ENCODE results near the gene DLG1. TPM values are rescaled to one million over a fixed set of nuclear protein-coding genes. Genes with fewer than 3 reads are reported as not detected.

The DLG1 gene
- total RNA-seq, 4 donors from 2014 or later, result 136 to 221 (median 172) TPM

DNA sequence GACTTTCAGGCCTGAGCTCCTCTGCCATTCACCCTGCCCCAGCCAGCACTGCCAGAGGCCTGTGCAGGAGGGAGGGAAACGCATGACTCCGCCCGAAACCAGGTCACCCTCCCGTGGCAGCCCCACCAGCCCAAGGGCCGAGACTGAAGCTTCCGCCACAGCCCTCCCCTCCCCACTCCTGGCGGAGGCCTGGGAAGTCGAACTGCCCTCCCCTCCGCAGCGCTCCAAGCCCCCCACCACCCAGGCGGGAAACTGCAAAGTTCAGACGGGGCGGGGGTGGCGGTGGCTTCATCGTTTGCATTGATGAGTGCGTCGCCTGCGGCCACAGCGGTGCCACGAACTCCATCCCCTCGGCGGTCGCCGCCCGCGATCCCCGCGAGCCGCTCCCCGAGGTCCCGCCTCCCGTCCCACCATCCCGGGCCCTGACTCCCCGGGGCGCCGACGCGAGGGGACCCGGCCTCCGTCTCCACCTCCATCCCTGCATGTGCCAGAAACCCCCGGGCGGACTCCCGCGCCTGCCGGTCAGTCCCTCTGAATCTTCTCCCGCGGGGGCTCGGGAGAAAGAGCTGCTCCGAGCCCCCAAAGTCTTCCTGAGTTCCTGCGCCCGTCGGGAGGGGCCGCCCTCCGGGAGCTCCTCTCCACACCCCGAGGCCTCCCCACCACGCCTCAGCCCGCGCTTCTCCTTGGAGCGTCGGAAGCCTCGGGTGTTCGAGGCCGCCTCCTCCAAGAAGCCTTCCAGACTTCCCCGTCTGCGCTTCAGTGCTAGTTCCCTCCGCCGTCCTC lies 269.5 kb downstream of the DLG1 start:
- Histone ChIP-seq H3K27me3 (no peaks in the 10 kb centered on the region), H3K4me3 (peak overlapping the region; percentile 49 to 85 (median 70)), H3K4me1 (peaks cover 0 to 32% (median 12%) of the 10 kb centered on the region in 4 donors), H3K9me3 (no peaks in the 10 kb centered on the region), H3K27ac (peak overlapping the region; percentile 2 to 70 (median 31)), H3K36me3 (no peaks in the 10 kb centered on the region)
- no peak for TF ChIP-seq POLR2A (IDR thresholded peaks at IDR 0.05)
- TF ChIP-seq, protein P1, sequence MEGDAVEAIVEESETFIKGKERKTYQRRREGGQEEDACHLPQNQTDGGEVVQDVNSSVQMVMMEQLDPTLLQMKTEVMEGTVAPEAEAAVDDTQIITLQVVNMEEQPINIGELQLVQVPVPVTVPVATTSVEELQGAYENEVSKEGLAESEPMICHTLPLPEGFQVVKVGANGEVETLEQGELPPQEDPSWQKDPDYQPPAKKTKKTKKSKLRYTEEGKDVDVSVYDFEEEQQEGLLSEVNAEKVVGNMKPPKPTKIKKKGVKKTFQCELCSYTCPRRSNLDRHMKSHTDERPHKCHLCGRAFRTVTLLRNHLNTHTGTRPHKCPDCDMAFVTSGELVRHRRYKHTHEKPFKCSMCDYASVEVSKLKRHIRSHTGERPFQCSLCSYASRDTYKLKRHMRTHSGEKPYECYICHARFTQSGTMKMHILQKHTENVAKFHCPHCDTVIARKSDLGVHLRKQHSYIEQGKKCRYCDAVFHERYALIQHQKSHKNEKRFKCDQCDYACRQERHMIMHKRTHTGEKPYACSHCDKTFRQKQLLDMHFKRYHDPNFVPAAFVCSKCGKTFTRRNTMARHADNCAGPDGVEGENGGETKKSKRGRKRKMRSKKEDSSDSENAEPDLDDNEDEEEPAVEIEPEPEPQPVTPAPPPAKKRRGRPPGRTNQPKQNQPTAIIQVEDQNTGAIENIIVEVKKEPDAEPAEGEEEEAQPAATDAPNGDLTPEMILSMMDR (IDR thresholded peaks at IDR 0.05), result no peak
- DNase-seq, result peak in 1 of 3 donors; percentile 62

DNA sequence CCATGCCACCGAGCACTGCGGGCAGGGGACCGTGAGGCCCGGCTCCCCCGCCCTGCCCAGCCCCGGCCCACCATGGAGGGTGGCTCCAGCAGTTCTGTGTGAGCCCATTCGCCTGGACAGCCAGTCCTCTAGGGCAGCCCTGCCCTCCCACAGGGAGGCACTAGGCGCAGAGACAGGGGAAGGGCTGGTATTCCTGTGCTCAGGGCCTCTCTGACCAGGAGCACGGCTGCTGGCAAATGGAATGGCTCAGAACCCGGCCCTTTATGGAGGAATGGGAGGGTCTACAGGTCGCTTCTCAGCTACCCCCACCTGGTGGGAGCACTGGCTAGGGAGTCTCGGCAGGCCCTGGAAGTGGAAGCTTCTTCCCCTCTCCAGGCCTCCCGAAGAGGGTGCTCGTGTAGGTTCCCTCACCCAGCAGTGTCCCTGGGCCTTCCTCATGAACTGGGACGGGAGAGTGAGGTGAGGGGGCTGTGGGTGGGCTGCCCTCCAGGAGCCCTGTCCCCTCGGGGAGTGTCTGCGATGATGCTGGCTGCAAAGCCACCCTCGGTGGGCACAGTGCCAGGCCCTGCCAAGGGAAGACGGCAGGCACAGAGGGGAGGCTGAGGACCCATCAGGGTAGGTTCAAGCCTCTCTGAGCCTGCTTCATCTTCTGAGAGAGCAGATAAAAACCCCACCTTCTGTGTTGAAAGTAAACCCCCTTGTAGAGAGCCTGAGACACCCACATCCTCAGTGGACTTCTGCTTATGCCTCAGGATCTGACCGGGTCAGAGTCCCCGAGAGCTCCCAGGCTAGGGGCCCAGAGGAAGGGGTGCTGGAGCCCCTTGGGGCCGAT lies 270.3 kb downstream of the DLG1 start:
- peak overlapping the region in 1 of 4 donors; percentile 2 for H3K27ac ChIP-seq
- H3K36me3 ChIP-seq, result no peaks in the 10 kb centered on the region
- no peaks in the 10 kb centered on the region for H3K27me3 ChIP-seq
- no peak for TF ChIP-seq POLR2A (IDR thresholded peaks at IDR 0.05)
- TF ChIP-seq, protein P1 (IDR thresholded peaks at IDR 0.05), result no peak
- H3K4me3 ChIP-seq, result peak overlapping the region; percentile 49 to 85 (median 70)
- DNase-seq, result peak in 1 of 3 donors; percentile 46
- H3K4me1 ChIP-seq, result peaks cover 0 to 32% (median 15%) of the 10 kb centered on the region in 4 donors
- no peaks in the 10 kb centered on the region for H3K9me3 ChIP-seq

DNA sequence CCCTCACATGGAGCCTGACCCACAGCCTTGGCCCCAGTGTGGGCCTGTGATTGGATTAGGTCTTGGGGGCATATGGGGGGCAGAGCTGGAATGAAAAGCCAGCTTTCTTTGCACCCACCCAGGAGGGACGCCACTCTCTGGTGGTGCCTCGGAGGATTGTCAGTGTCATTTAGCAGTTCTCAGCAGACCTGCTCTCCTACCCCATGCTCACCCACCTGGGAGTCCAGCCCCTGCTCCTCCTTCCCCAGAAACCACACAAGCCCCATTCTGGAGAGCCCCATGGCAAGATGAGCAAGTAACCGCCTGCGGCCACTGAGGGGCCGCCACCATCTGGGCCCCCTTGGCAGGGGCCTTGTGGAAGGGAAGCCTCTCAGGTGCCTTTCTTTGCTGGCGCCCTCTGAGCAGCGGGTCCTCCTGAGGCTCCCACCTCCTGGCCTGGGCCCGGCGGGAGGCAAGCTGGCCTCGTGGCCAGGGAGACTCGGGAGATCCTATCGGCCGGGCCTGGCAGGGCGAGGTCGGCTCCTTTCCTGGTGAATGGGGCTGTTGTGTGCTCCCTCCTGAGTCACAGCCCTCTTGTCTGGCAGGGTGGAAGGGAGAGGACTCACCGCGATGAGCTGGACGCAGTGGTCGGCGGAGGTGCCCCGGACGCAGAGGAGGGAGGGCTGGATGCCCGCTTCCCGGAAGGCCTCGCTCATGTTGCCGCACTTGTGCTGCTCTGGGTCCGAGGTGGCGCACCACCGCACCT lies 271.1 kb downstream of the DLG1 start:
- Histone ChIP-seq H3K4me1 (peaks cover 0 to 32% (median 23%) of the 10 kb centered on the region in 4 donors), H3K36me3 (no peaks in the 10 kb centered on the region), H3K27me3 (no peaks in the 10 kb centered on the region), H3K4me3 (peak overlapping the region in 1 of 4 donors; percentile 79), H3K9me3 (no peaks in the 10 kb centered on the region), H3K27ac (no peak overlapping the region)
- no peak for TF ChIP-seq POLR2A (IDR thresholded peaks at IDR 0.05)
- TF ChIP-seq, protein P1 (IDR thresholded peaks at IDR 0.05), result no peak
- DNase-seq, result peak in 1 of 3 donors; percentile 45

DNA sequence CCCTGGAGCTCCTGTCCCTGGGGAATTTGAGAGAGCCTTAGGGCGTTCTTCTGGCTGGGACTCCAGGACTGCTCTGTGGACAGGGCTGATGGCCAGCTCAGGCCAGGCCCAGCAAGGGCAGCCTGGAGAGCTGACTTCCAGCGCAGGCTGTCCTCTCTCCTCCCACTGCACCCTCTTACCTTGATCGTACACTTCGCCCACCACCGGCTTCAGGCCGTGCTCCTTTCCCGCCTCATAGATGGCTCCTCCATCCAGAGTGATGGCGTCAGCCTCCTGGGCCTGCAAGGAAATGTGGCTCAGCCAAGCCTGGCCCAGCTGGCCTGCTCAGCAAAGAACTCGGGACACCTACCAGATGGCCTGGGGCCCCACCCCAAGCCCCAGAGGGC lies 271.9 kb downstream of the DLG1 start:
- DNase-seq, result peak in 1 of 3 donors; percentile 42
- Histone ChIP-seq H3K36me3 (no peaks in the 10 kb centered on the region), H3K27me3 (no peaks in the 10 kb centered on the region), H3K27ac (no peak overlapping the region), H3K4me1 (peaks cover 0 to 28% (median 22%) of the 10 kb centered on the region in 4 donors), H3K4me3 (no peak overlapping the region), H3K9me3 (no peaks in the 10 kb centered on the region)
- TF ChIP-seq, protein P1 (IDR thresholded peaks at IDR 0.05), result no peak
- TF ChIP-seq POLR2A (IDR thresholded peaks at IDR 0.05), result no peak
